GM18870 (cell line): ENCODE measurements around the gene FAM110C.
"Not testable (repeated sequence)": the region's sequence is repeated elsewhere in the genome, so short reads cannot be mapped to it uniquely, and the experiment has no call there.

Experiments
- ATAC-seq: cut with Tn5 transposase; IDR thresholded peaks from one replicate; pipeline ENCODE4 v1.9.1; 2021; ENCODE audit warnings: moderate library complexity; ENCODE audit not compliant: unreplicated experiment

FAM110C gene, protein sequence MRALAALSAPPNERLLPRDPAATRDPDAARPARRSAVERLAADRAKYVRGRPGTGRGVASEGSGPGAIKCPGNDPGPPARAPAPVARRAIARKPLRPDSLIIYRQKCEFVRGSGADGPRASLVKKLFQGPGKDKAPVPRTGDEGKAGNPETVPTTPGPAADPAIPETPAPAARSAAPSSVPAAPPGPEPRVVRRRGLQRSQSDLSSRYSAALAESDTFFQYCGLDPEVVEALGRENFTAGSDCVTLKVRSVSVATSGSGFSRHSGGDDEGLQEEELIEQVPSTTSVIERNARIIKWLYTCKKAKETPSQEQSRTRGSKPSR

GRCh38 chr2:46471-47345 is at the start of gene FAM110C:
TSS of gene FAM110C (minus strand) at chr2:46505. CDS start at chr2:46385, 120 bp downstream.
- ATAC-seq = no peak

- ATAC-seq = no peak
These were observed 46.0 kb upstream of the FAM110C start for GRCh38 chr2:92326-92725.

DNA sequence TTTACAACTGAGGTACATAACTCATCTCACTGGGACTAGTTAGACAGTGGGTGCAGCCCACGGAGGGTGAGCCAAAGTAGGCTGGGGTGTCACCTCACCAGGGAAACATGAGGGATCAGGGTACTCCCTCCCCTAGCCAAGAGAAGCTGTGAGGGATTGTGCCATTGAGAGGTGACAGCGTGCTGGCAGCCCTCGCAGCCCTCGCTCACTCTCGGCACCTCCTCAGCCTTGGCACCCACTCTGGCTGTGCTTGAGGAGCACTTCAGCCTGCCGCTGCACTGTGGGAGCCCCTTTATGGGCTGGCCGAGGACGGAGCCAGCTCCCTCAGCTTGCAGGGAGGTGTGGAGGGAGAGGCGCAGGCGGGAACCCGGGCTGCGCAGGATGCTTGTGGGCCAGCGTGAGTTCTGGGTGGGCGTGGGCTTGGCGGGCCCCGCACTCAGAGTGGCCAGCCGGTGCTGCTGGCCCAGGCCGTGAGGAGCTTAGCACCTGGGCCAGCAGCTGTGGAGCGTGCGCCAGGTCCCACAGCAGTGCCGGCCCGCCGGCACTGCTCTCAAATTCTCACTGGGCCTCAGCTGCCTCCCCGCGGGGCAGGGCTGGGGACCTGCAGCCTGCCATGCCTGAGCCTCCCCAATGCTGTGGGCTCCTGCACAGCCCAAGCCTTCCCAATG is 44.5 kb upstream of the FAM110C start:
- ATAC-seq = no peak

DNA sequence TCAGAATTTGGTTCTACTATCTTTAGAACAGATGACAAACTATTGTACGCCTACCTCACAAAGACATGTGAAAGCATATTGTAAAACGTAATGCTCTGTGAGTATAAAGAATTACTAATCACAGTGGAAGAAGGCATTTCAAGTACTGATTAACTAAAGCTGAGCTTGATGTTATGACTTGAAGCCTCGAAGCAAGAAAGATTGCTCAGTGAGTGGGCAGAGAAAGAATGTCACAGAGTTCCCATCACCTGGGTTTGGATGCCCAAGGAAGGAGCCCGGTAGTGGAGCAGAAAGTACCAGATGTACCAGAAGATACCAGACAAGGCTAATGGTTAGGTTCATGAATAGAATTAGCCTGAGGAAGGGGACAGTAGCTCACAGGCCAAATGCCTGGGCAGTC is 39.5 kb upstream of the FAM110C start:
- ATAC-seq = no peak

GRCh38 chr2:84121-84520 is 37.8 kb upstream of the FAM110C start:
- no peak for ATAC-seq

DNA sequence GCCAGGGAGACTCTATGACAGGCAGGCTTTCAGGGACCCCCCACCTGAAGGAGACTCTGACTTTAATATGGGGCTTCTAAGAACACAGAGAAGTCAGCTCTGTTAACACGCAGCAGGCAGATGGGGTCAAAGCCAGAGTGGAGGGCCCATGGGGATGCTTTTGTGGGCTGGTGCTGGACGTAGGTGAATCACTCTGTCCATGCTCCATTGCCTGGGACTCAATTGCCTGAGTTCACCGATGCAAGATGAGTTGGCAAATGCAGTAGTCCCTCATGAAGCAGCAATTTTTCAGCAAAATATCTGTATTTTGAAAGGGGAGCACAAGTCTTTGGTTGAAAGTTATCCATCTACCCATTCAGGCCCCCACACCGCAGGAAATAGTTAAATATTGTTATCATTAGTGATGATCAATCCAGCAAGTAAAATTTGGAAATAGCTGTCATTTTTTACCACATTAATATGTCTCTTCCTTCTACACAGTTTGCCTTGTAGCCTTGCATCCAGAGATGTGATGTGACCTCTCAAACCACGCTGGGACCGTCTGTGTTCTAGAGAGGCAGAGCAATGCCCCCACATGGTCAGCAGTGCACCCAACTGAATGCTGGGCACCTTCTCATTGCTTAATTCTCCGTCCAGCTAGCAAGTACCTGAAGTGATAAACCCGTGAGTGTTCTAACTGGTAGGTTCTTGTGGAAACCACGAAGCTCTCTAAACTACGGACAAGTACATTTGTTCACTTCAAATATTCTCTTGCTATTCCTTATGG is 34.8 kb upstream of the FAM110C start:
- no peak for ATAC-seq

- no peak for ATAC-seq
These were observed 34.1 kb upstream of the FAM110C start for GRCh38 chr2:80378-80777.

- ATAC-seq = no peak
These were observed 25.2 kb upstream of the FAM110C start for GRCh38 chr2:71309-72035.

GRCh38 chr2:69366-70344 is 23.4 kb upstream of the FAM110C start:
- no peak for ATAC-seq

- ATAC-seq = not testable (repeated sequence)
These were observed 22.3 kb upstream of the FAM110C start for GRCh38 chr2:68637-69036.

GRCh38 chr2:66853-67252 is 20.5 kb upstream of the FAM110C start:
- no peak for ATAC-seq

DNA sequence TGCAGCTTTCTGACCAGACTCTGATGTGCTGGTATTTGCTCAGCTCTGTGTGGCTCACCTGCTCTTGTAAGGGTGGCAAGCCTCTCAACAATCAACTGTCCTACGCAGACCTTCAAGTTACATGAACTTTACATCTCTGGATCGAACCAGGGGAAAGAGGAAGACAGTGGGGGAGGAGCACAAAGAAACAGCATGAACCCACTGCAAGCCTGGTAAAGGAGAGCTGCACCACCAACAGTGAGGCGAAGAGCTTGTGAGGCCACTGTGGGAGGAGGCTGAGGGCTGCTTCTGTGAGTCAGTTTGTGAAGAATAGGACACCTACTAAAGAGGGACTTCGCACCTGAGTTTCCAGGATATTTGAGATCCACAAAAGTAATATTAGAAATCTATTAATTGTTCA is 18.8 kb upstream of the FAM110C start:
- ATAC-seq = no peak

DNA sequence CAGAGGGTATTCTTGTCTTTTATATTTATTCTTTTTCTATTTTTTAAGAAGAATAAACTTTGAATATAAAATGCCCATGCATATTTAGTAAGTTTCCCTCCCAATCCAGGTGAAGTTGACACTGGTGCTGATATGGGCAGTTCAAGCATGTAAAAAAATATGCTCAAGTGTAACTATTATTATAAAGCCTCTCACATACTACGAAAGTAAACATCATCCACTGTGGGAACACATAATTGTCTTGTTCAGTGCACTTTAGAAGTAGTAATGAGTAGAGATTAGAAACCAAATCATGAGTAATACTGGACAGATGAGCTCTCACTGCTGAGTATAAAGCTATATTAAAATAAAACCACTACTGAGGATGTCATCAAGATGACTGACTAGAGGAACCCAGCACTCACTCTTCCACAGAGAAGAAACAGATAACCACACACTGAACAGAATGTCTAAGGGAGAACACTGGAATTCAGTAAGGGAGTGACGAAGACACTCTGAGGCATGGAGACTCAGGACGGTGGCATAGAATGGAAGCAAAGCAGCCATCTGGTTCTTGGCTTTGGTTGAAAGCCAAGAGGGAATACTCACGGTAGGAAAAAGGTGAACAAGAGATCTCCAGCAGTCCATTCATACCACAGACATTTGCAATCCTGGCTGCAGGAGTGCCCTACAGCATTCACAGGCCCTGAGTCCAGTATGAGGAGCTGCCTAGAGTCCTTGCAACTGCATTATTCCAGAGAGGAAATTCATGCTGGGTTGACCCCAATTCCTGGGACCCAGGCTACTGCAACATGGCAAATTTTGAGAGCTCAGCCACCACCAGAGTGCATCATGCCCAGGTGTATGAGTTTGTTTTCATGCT is 9.5 kb upstream of the FAM110C start:
- no peak for ATAC-seq

DNA sequence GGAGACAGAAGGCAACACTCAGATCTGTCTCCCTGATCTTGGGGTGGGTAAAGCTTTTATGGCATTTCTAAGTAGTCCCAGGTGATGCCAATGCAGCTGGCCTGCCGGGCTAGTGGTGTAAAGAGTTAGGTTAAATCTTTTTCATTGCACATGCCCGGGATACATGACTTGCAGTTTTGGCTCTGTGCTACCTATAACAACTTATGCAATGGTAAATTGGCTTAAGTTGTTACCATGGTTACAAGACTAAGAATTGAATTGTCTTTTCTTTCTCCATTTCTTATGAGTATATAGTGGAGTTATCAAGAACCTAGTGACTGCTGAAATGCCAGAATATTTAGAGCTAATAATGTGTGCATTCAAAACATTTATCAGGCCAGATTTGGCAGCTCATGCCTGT is 5.3 kb upstream of the FAM110C start:
- no peak for ATAC-seq

- no peak for ATAC-seq
These were observed 1.4 kb upstream of the FAM110C start for GRCh38 chr2:47737-48136.

GRCh38 chr2:47346-47725 is 1.0 kb upstream of the FAM110C start:
- ATAC-seq = no peak

DNA sequence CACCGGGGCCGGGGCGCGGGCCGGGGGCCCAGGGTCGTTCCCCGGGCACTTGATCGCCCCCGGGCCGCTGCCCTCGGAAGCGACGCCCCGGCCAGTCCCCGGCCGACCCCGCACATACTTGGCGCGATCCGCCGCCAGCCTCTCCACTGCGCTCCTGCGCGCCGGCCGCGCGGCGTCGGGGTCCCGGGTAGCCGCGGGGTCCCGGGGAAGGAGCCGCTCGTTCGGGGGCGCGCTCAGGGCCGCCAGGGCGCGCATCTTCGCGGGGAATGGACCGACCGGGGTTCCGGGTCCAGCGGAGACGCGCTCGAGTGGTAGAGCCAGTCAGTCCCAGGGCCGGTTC is 204 bp downstream of the FAM110C start:
- ATAC-seq = no peak
